HEK293 (cell line): ENCODE results near the gene CILP.

Experiments
- BCL11A ChIP-seq: fragments of 450-650 bp; formaldehyde crosslinking; IDR thresholded peaks from 2 replicates; pipeline ENCODE4 v1.5.1; 2016; ENCODE audit warnings: low read depth, missing biosample characterization, missing genetic modification characterization
- EGR2 ChIP-seq: fragments of 450-650 bp; formaldehyde crosslinking; IDR thresholded peaks from 2 replicates; pipeline ENCODE4 v1.5.1; 2016; ENCODE audit warnings: low read depth, missing biosample characterization, missing genetic modification characterization
- HOXA7 ChIP-seq: sonication (generic); formaldehyde crosslinking; IDR thresholded peaks from 2 replicates; pipeline ENCODE4 v1.8.1; 2022; ENCODE audit warnings: missing genetic modification reagents, borderline replicate concordance
- PBX3 ChIP-seq: sonication (generic); formaldehyde crosslinking; IDR thresholded peaks from 2 replicates; pipeline ENCODE4 v1.8.1; 2022; ENCODE audit warnings: mild to moderate bottlenecking, moderate library complexity, missing genetic modification reagents
- ZBTB8A ChIP-seq: fragments of 450-650 bp; formaldehyde crosslinking; IDR thresholded peaks from 2 replicates; pipeline ENCODE4 v1.5.1; 2016; ENCODE audit warnings: missing biosample characterization, missing genetic modification characterization
- ZIC2 ChIP-seq: fragments of 450-650 bp; formaldehyde crosslinking; IDR thresholded peaks from 2 replicates; pipeline ENCODE4 v1.5.1; 2016; ENCODE audit warnings: missing biosample characterization, missing genetic modification characterization
- ZNF121 ChIP-seq: fragments of 450-650 bp; formaldehyde crosslinking; IDR thresholded peaks from 2 replicates; pipeline ENCODE4 v1.5.1; 2016; ENCODE audit warnings: missing biosample characterization, missing genetic modification characterization
- ZNF16 ChIP-seq: fragments of 450-650 bp; formaldehyde crosslinking; IDR thresholded peaks from 2 replicates; pipeline ENCODE4 v1.5.1; 2016; ENCODE audit warnings: low read depth, missing biosample characterization, missing genetic modification characterization
- ZNF23 ChIP-seq: fragments of 450-650 bp; formaldehyde crosslinking; IDR thresholded peaks from 2 replicates; pipeline ENCODE4 v1.5.1; 2016; ENCODE audit warnings: missing biosample characterization, missing genetic modification characterization, borderline replicate concordance
- ZNF423 ChIP-seq: fragments of 450-650 bp; formaldehyde crosslinking; IDR thresholded peaks from 2 replicates; pipeline ENCODE4 v1.5.1; 2016; ENCODE audit warnings: missing biosample characterization, missing genetic modification characterization
- ZNF48 ChIP-seq: fragments of 450-650 bp; formaldehyde crosslinking; IDR thresholded peaks from 2 replicates; pipeline ENCODE4 v1.5.1; 2016; ENCODE audit warnings: missing biosample characterization, missing genetic modification characterization
- ZNF571 ChIP-seq: fragments of 450-650 bp; formaldehyde crosslinking; IDR thresholded peaks from 2 replicates; pipeline ENCODE4 v1.5.0; 2017; ENCODE audit warnings: missing biosample characterization, missing genetic modification characterization
- TF ChIP-seq, protein P1 (sequence below): fragments of 450-650 bp; formaldehyde crosslinking; IDR thresholded peaks from 2 replicates; pipeline ENCODE4 v1.5.1; 2016; ENCODE audit warnings: missing biosample characterization, missing genetic modification characterization
- TF ChIP-seq, protein P2 (sequence below): fragments of 450-650 bp; formaldehyde crosslinking; IDR thresholded peaks from 2 replicates; pipeline ENCODE4 v1.5.1; 2016; ENCODE audit warnings: missing biosample characterization, missing genetic modification characterization

DNA sequence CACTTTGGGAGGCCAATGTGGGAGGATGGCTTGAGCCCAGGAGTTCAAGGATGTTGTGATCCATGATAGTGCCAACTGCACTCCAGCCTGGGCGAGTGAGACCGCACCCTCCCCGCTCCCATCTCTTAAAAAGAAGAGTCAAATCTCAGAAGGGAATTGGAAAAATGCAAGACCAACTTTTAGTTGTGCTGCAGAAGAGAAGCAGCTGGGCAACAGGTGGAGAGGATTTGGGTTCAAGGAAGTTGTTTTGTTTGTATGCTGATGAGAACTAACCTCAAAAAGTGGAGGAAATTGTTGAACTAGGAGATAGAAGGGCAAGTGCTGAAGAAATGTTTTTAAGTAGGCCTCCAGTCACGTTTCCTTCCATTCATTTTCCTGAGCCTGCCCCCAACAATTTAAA lies 64.8 kb downstream of the CILP start:
- TF ChIP-seq, protein P1, sequence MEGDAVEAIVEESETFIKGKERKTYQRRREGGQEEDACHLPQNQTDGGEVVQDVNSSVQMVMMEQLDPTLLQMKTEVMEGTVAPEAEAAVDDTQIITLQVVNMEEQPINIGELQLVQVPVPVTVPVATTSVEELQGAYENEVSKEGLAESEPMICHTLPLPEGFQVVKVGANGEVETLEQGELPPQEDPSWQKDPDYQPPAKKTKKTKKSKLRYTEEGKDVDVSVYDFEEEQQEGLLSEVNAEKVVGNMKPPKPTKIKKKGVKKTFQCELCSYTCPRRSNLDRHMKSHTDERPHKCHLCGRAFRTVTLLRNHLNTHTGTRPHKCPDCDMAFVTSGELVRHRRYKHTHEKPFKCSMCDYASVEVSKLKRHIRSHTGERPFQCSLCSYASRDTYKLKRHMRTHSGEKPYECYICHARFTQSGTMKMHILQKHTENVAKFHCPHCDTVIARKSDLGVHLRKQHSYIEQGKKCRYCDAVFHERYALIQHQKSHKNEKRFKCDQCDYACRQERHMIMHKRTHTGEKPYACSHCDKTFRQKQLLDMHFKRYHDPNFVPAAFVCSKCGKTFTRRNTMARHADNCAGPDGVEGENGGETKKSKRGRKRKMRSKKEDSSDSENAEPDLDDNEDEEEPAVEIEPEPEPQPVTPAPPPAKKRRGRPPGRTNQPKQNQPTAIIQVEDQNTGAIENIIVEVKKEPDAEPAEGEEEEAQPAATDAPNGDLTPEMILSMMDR (tag by site-specific recombination): no peak
- TF ChIP-seq, protein P2, sequence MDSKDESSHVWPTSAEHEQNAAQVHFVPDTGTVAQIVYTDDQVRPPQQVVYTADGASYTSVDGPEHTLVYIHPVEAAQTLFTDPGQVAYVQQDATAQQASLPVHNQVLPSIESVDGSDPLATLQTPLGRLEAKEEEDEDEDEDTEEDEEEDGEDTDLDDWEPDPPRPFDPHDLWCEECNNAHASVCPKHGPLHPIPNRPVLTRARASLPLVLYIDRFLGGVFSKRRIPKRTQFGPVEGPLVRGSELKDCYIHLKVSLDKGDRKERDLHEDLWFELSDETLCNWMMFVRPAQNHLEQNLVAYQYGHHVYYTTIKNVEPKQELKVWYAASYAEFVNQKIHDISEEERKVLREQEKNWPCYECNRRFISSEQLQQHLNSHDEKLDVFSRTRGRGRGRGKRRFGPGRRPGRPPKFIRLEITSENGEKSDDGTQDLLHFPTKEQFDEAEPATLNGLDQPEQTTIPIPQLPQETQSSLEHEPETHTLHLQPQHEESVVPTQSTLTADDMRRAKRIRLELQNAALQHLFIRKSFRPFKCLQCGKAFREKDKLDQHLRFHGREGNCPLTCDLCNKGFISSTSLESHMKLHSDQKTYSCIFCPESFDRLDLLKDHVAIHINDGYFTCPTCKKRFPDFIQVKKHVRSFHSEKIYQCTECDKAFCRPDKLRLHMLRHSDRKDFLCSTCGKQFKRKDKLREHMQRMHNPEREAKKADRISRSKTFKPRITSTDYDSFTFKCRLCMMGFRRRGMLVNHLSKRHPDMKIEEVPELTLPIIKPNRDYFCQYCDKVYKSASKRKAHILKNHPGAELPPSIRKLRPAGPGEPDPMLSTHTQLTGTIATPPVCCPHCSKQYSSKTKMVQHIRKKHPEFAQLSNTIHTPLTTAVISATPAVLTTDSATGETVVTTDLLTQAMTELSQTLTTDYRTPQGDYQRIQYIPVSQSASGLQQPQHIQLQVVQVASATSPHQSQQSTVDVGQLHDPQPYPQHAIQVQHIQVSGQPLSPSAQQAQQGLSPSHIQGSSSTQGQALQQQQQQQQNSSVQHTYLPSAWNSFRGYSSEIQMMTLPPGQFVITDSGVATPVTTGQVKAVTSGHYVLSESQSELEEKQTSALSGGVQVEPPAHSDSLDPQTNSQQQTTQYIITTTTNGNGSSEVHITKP (tag by site-specific recombination): no peak
- no peak for TF ChIP-seq ZNF48 (tag by site-specific recombination)
- no peak for TF ChIP-seq BCL11A (tag by site-specific recombination)
- no peak for TF ChIP-seq ZNF121 (tag by site-specific recombination)
- TF ChIP-seq PBX3 (CRISPR knock-in tag): no peak
- no peak for TF ChIP-seq EGR2 (tag by site-specific recombination)
- TF ChIP-seq ZBTB8A (tag by site-specific recombination): no peak
- no peak for TF ChIP-seq ZNF23
- no peak for TF ChIP-seq HOXA7 (CRISPR knock-in tag)
- no peak for TF ChIP-seq ZNF423 (tag by site-specific recombination)
- no peak for TF ChIP-seq ZIC2 (tag by site-specific recombination)
- no peak for TF ChIP-seq ZNF16 (tag by site-specific recombination)
- no peak for TF ChIP-seq ZNF571 (tag by site-specific recombination)
